PC-3 (cell line): ENCODE measurements around the gene MTA3.

Source experiments
- CTCF ChIP-seq: fragments of 300-600 bp; sonication (generic); conservative IDR thresholded peaks from 2 replicates; pipeline ENCODE4 v1.5.1; 2017; ENCODE audit warnings: antibody characterized with exemption, low read depth, mild to moderate bottlenecking, low read length
- EZH2 ChIP-seq: fragments of 300-600 bp; sonication (generic); IDR thresholded peaks from one replicate; pipeline ENCODE4 v1.6.1; 2017; ENCODE audit warnings: antibody characterized with exemption, mild to moderate bottlenecking, low read length; ENCODE audit not compliant: unreplicated experiment

- TF ChIP-seq EZH2 (no peak), CTCF (no peak)
Measured at GRCh38 chr2:42557306-42557705, 11.1 kb upstream of the MTA3 start.
